Pulmonary artery endothelial cell (primary cell): Measurements from ENCODE around the gene ASTL. TPM values are rescaled to one million over a fixed set of nuclear protein-coding genes. Genes with fewer than 3 reads are reported as not detected.

Experiments used
- DNase-seq: peaks from one replicate; pipeline ENCODE4 v3.0.0-alpha.2; 2011; ENCODE audit warnings: low read depth, low spot score
- total RNA-seq: library from RNA; depleted of rRNA; stranded (reverse); fragments of >200 nt; gene quantifications from 2 replicates; pipeline ENCODE4 v1.2.3, GENCODE V29; 2014

The ASTL gene
- total RNA-seq, 1 donor from 2014 or later = not detected

DNA sequence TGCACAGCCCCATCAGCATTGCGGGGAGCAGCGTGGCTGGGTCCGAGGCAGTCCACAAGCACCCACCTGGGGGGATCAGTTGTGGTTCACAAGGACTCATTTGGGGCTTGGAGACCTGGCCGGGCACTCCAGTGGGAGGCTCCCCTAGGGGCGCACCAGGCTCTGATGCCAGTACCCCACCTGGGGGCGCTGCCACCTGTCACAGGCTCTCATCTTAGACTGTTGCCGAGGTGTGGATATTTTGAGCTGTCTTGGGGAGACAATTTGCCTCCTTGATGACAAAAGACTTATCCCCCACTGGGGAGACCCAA, 25.0 kb downstream of the ASTL start:
- DNase-seq = no peak

DNA sequence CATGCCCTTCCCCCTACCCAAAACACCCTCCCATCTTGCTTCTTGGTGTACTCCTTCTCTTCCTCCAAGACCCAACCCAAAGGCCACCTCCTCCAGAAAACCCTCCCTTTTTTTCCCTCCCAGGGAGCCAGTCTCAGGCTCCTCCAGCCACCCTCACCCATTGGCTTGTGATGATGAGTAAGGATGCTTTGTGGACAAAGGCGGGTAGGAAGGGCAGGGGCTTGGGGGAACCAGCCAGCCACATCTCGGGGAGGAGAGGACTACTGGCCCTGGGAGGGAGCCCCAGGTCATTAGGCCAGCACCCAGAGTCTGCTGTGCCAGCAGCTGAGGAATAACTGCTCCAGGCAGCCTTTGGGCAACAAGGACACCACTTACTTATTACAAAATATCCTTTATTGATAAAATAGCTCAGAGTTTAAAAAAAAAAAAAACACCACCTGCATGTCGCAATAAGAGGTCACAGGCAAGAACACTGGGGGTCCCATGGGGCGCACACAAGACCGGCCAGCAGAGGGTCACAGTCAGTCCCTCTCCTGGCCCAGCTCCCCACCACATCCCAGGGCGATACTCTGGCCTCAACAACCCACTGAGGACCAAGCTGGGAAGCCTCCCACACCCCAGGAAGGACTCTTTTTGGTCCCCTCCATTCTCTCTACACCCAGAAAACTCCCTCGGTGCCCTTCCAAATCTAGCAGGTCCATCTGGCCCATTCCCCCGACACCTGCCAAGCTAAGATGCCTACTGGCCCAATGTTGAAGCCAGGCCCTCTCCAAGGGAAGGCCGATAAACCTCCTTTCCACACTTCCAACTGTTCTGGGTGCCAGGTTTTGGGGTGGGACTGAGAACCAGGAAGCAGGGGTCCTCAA, 25.6 kb downstream of the ASTL start:
- DNase-seq = no peak

DNA sequence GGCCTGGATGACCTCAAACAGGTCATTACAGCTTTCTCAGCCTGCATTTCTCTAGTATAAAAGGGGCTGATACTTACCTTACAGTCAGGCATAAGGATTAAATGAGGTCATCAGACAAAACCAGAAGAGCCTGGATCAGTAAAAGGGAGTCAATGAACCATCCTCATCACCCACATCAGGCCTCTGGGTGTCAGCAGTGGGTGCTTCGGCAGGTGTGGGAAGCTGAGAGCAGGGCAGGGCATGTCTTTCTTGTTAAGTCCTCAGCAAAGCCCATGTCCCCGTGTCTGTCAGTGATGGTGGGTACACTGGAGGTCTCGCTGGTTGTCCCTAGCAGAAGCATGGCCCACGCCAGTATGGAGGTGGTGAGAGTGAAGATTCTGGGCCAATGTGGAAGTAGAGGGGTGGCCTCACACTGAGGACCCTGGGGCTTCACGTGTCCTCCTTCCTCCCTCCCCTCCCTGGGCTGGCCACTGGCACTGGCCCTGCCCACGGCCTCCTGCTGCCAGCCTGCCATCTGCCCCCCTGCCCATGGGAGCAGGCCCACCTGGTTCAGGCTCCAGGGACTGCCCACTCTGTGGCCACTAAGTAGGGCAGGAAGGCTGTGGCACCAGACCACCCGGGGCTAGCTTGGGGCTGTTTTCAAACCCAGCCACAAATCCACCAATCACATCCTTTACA, 26.3 kb downstream of the ASTL start:
- no peak for DNase-seq

DNA sequence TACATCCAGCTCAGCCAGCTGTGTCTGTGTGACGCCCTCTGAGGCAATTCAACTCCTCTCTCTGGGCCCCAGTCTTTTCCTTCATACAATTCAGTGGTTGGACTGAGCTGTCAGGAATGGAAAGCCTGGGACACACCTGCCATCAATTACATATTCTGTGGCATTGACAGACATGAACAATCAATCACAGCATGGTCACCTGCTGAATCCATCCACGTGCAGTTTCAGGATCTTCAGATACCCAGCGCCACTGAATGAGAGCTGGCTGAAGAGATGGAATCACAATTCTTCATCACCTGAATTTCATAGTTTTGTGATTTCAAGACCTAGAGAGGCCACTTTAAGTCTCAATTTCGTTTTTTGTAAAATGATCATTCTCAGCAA, 27.1 kb downstream of the ASTL start:
- no peak for DNase-seq

DNA sequence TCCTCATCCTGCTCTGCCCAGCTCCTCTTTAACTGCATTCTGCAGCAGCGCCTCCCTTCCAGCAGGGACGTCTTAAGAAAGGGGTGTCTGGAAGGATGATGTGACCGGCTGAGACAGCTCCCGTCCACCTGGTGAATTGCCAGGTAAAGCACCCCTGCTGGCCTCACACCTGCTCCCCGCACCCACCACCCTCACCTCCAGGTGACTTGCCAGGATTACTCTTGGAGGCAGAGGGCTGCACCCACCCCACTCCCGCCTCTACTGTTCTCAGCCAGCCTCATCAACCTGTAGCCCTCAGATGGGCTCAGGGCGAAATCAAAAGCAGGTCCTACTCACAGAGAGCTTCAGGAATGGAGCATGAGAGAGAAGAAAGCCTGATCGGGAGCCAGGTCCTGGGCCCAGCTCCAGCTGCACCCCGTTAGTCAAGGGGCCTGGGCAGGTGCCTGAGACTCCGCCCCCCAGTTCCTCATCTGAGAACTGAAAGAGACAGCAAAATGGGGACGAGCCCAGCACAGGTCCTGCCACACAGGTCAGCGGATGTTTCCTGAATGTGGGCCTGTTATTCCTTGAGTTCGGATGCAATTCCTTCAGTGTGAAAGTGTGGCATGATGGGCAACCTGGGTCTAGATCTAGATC, 27.6 kb downstream of the ASTL start:
- DNase-seq = no peak

DNA sequence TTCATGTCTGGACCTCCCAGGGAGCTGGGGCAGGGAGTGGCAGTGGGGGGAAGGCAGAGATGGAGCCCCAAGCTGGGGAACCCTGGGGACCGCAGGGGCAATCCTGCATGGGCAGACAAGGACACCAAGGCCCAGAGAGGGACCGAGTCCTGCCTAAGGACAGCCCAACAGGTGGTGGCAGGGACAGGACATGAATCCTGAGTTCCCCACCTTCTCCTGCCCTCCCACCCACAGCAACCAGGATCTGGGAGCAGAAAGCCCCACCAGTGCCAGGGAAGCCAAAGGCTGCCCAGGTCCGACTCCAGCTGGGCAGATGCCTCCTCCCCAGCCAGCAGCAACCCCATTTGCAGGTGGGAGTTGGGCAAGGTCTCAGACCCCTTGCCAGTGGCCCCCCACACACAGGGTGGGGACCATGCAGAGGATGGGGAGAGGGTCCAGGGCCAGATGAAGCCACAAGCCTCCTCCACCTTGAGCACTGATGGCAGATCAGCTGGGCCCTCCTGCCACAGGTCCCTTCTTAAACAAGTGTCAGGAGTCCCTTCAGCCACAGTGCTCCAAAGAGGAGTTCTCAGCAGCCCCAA, 28.3 kb downstream of the ASTL start:
- no peak for DNase-seq

DNA sequence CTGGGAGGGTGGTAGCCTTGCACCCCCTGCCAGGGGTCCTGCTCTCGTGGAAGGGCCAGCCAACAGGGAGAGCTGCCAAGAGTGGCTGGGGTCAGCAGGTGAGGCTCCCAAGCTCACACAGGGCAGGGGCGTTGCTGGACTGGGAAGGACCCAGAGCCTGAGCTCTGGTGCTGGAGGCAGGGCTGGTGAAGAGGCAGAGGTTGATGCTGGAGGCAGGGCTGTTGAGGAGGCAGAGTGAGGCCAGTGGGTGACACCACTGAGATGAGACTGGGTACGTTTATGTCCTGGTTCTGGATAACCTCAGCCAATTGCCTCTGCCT, 29.0 kb downstream of the ASTL start:
- DNase-seq = no peak

DNA sequence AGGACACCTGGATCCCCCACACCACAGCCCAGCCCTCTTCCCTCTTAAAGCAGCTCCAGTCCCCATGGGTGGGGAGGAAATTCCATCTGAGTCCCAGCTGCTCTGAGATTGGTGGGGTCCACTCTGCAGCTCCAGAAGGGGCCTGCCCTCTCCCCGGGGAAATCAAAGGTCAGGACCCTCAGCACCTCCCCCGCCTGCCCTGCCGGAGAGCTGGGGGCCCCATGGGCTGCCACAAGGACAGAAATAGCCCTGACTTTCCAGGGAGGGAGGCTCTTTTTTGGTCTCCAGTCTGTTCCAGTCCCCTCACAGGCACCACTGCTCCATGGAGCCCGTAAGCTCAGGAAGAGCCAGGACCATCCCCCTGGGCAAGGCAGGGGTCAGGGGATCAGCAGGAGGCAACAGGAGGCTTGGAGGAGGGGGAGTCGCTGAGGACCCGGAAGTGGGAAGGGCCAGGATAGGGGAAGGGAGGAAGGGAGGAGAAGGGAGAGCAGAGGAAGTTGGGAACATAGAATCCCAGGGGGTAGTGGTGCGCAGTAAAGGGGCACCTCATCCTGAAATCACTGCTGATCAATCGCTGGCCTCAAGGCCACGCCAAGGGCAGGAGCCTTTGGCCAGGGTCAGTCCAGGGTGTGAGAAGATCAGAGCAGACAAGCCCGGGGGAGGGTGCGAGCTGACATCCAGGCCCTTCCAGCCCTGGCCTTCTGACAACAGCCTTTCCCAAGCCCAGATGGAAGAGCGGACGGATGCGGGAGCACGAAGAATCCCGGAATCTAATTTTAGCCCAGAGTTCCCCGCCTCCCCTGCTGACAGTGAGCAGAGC, 29.6 kb downstream of the ASTL start:
- DNase-seq = no peak

DNA sequence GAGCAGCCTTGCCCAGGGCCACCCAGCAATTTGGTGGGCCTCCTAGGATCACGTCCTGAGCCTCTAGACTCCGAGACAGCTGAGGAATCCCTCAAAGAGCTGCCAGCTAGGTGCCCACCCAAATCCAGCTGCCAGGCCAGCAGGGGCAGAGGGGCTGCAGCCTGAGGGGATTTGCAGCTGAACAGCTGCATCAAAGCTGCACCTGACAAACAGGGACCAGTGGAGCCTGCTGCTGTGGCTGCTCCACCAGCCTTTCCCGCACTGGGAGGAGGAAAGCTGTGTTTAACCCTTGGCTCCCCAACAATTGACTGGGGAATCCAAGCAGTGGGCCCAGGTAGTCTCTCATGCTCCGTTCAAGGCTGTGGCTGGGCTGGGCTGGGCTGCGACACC, 30.2 kb downstream of the ASTL start:
- DNase-seq = no peak

DNA sequence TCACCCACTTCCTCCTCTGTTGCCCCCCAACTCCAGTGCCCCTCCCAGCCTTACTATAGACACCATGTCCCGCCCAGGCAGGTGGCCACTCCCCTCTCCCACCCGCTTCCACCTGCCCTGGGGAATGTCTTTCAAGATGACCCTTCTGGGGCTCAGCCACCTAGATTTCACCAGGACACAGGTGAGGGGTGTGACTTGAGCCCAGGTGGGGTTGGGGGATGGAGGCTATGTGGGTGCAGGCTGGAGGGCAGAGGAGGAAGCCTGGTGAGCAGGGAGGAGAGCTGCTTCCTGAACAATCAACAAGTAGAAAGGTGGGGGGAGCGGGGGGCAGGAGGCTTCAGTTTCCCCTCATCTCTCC, 30.6 kb downstream of the ASTL start:
- DNase-seq = no peak

DNA sequence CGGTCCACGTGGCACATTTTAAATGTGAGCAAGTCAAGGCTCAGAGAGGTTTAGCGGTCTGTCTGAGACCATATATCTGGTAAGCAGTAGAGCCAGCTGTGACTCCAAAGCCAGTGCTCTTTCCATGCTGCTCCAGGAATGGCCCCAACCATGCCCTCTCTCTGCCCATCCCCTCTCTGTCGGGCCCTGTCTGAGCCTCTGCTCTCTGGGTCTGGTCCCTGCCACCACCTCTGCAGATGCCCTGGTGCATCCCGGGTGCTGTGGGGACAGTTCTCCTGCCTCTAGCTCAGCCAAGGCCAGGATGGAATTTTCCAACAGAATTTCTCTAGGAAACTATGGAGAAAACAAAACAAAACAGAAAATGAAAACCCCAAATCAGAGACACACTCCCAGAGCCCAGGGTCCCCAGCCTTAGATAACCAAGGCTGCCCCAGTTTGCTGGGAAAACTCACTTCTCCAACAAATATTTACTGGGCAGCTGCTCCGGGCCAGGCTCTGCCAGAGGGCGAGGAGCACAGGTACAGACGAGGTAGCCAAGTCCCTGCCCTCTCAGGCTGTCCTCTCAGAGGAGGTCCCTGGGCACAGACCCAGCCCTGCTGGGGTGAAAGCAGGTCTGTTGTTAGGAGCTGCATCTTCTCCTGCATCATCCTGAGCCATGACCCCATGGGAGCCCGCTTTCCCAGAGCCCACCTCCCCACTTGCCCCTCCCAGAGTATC, 31.2 kb downstream of the ASTL start:
- DNase-seq = no peak

DNA sequence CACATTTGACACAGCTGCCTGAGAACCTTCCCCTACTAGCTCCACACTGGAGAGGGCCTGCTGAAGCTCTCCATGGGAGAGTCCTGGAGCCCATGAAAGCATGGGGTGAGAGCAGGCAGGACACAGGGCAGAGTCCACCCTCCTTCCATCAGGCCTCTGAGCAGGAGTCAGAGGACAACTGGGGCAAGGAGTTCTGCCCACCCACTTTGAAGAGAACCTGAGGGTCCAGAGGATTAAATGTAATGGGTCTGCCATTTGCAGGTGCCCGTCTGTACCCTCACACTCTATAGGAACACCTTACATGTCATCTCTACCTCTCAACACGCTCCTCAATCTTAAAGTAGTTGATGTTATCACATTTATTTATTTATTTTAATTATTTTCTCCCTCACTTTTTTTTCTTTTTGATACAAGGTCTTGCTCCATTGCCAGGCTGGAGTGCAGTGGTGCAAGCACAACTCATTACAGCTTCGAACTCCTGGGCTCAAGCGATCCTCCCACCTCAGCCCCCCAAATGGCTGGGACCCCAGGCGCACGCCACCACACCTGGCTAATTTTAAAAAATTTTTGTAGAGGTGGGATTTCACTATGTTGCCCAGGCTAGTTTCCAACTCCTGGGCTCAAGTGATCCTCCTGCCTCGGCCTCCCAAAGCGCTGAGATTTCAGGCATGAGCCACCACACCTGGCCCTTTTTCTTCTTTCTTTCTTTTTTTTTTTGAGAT, 32.1 kb downstream of the ASTL start:
- DNase-seq = no peak

DNA sequence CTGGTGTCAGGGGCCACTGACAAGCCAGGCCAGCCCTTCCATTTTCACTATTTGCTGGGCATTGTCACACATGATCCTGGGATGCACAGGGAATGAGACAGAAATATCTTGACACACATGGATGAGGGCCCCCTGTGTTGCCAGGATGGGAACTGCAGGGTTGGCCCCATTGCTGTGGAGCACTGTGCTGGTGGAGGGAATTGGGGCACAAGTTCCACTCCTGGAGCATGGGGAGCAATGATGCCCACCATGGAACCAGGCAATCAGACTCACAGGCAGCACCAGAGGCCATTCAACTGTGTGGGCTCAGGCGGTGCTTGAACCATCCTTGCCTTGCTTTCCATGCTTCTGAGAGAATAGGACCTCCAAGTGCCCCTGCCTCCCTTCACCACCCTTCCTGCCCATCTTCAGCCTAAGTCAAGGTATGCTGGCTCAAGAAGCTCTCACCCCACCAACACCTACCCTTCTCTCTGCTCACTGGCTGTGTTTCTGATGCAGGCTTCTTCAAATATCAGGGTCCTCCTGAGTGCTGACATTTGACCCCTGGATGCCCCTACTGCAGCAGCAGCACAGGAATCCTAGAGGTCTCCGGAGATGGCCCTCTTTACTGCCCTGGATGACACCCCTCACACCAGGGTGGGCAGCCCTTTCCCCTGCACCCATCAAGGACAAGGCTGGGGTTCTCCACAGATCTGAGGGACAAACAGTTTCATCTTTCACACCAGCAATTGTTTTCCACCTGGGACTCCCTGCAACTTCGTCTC, 33.0 kb downstream of the ASTL start:
- no peak for DNase-seq

DNA sequence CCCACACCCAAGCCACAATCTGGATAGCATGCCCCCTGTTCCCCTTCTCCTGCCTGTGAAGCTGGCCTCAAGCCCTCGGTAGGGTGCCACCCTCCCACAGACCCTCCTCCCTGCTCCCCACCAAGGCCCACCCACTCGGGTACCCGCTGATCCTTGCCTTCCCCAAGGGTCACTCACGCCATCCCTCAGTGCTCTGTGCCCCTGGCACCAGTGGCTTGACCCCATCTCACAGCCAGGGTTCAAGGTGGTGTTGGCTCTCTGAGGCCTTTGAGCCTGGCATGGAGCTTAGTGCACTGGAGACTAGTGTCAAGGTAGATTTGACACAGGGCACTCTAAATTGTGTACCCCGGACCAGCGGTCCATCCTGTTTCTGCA, 33.8 kb downstream of the ASTL start:
- no peak for DNase-seq

DNA sequence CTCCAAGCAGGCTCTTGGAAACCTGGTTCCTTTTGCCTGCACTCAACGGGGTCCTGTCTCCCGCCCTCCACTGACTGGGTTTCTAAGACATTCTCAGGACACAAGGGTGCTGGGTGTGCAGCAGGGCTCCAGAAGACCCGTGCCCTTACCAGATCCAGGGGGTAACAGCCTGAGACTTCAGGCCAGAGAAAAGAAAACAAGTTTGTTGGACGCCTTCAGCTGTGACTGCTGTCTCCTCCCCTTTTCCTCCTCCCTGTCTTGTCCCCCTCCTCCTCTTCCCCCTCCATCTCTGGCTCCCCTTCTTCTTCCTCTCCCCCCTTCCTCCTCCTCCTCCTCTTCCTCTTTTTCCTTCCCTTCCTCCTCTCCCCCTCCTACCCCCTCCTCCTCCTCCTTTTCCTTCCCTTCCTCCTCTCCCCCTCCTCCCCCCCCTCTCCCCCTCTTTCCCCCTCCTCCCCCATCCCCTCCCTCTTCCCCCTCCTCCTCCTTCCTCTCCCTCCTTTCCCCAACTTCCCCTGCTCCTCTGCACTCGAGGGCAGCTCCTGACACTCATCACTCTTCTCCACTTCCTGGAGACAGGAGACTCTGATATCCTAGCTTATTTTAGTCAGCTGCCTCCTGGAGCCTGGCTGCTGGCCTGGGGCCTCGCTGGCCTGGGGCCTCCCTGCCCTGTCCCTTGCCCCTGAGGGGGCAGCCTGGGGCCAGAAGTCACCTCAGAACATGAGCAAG, 34.4 kb downstream of the ASTL start:
- DNase-seq = no peak

DNA sequence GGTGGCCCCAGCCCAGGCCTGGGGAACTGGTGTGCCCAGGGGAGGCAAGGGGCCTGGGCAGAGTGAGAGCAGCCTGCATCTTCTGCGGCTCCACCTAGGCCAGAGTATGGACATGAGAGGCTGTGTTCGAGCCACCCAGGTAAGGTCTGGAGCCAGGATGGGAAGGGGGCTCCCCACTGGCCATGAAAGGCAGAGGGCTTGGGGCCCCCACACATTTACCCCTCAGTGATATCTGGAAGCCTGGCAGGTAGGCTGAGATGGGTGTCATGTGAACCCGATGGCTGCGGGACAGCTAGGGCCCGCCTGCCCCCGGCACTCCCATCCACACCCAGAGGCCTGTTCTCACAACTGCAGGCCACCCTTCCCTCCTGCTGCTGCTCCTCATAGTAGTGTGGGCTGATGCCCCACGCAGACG, 35.1 kb downstream of the ASTL start:
- DNase-seq = no peak

DNA sequence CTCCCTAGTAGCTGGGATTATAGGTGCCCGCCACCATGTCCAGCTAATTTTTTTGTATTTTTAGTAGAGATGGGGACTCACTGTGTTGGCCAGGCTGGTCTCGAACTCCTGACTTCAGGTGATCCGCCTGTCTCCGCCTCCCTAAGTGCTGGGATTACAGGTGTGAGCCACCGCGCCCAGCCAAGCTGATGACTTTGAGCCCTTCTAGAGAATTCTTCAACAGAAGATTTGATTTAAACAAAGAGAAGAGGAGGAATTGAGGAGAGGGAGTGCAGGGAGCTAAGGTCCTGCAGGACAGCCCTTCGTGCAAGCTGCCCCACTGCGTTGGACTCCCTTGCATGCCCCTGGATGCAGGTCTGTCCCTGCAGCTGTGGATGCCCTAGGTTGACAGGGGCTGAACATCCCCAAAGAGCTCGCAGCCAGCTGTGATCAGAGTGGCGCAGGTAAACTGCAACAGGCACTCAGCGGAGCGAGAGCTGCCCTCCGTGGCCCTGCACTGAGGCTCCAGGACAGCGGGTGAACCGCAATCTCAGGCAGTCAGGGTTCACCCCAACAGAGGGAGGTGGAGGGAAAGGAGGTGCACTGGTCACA, 35.6 kb downstream of the ASTL start:
- no peak for DNase-seq

DNA sequence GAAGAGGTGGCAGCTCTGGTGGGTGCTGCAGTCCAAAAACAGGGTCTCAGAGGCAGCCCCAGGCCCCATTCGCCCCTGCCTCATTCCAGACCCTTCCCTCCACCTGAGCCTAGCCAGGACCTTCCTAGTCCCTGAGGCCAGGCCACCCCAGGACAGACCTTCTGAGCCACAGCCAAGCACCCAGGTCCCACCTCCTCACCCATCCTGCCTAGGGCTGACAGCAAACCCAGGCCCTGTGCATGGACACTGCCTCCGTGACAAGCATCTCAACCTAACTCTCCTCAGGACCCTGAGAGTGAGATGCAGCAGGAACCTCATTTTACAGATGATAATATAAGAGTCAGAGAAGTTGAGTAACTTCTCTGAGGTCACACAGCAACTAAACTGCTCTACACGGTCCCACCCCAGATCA, 37.4 kb downstream of the ASTL start:
- DNase-seq = no peak
